Measurements from ENCODE around the gene PDE4B. TPM values are rescaled to one million over a fixed set of nuclear protein-coding genes. Genes with fewer than 3 reads are reported as not detected.

PDE4B gene
- total RNA-seq, 1 experiment from 2014 or later = not detected

DNA sequence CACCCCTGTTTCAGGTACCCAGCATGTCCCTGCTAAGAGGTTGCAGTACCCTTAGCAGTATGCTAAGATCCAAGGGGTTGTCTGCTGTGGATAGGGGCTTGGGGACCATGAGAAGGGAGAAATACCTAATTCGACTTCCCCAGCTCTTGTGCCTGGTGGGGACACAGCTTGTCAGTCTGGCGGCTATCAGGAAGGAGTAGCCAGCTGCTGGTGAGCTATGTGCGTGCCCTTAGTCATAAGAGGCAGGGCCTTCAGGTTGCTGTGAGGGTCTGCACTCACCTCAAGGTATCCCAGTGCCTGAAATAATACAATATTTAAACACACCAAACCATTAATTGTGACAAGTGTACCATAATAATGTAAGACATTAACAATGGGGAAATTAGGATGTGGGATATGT is 536.2 kb downstream of the PDE4B start:
- H3K9me3 ChIP-seq = no peaks in the 10 kb centered on the region
- H3K36me3 Mint-ChIP-seq (ENCODE audit: insufficient read depth, unreplicated experiment) = no peaks in the 10 kb centered on the region
- intact Hi-C loops (cut with micrococcal nuclease; ENCODE audit: unreplicated experiment) = no loop called here
- H3K27me3 Mint-ChIP-seq (ENCODE audit: insufficient read depth, unreplicated experiment) = peaks cover 3% of the 10 kb centered on the region
- H3K36me3 ChIP-seq (ENCODE audit: control insufficient read depth, insufficient read depth, low read length) = no peaks in the 10 kb centered on the region
- H3K4me3 ChIP-seq (ENCODE audit: low read depth, low read length) = no peak overlapping the region
- CTCF ChIA-PET = no interaction called here
- no peaks in the 10 kb centered on the region for H3K4me1 ChIP-seq
- H3K27ac Mint-ChIP-seq (ENCODE audit: unreplicated experiment) = no peak overlapping the region
- H3K9me3 Mint-ChIP-seq (ENCODE audit: unreplicated experiment) = no peaks in the 10 kb centered on the region
- POLR2A ChIA-PET = no interaction called here
- TF ChIP-seq, protein P1, sequence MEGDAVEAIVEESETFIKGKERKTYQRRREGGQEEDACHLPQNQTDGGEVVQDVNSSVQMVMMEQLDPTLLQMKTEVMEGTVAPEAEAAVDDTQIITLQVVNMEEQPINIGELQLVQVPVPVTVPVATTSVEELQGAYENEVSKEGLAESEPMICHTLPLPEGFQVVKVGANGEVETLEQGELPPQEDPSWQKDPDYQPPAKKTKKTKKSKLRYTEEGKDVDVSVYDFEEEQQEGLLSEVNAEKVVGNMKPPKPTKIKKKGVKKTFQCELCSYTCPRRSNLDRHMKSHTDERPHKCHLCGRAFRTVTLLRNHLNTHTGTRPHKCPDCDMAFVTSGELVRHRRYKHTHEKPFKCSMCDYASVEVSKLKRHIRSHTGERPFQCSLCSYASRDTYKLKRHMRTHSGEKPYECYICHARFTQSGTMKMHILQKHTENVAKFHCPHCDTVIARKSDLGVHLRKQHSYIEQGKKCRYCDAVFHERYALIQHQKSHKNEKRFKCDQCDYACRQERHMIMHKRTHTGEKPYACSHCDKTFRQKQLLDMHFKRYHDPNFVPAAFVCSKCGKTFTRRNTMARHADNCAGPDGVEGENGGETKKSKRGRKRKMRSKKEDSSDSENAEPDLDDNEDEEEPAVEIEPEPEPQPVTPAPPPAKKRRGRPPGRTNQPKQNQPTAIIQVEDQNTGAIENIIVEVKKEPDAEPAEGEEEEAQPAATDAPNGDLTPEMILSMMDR (IDR thresholded peaks at IDR 0.05; ENCODE audit: insufficient read depth in 1 of 2, low read depth in 1 of 2, low read length in 1 of 2, severe bottlenecking in 1 of 2, unreplicated experiment in 1 of 2) = no peak
- no peaks in the 10 kb centered on the region for H3K27me3 ChIP-seq (replicated peaks; ENCODE audit: control insufficient read depth, insufficient read depth, low read length)
- no peak for DNase-seq
- no TSS peak for BruUV-seq (replicated peaks)
- no peaks in the 10 kb centered on the region for H3K4me1 Mint-ChIP-seq (ENCODE audit: low read depth, unreplicated experiment)
- no peak overlapping the region for H3K4me3 Mint-ChIP-seq (ENCODE audit: unreplicated experiment)

DNA sequence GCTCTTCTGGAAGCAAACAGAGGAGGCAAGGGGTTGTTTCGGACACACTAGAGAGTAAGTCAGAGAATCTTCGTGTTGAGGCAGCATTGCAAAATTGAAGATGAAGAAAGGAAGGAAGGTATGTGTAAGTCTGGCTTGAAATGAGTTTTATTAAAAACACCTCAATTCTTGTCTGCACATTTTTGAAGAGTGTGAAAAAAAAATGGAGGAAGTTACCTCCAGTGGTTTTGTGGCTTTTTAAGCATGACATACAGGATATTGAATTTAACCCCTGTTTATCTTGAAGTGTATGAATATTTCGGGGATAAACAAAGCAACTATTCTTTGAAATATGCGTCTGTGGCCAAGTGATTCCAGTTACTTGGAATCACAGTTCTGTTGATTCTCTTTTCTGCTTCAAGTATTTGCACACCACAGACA is 538.0 kb downstream of the PDE4B start:
- intact Hi-C loops (cut with micrococcal nuclease; ENCODE audit: unreplicated experiment) = no loop called here
- no peaks in the 10 kb centered on the region for H3K36me3 ChIP-seq (ENCODE audit: control insufficient read depth, insufficient read depth, low read length)
- BruUV-seq (replicated peaks) = no TSS peak
- Mint-ChIP-seq H3K36me3 (ENCODE audit: insufficient read depth, unreplicated experiment) (no peaks in the 10 kb centered on the region), H3K9me3 (ENCODE audit: unreplicated experiment) (no peaks in the 10 kb centered on the region), H3K27ac (ENCODE audit: unreplicated experiment) (no peak overlapping the region), H3K27me3 (ENCODE audit: insufficient read depth, unreplicated experiment) (peaks cover 3% of the 10 kb centered on the region), H3K4me3 (ENCODE audit: unreplicated experiment) (no peak overlapping the region), H3K4me1 (ENCODE audit: low read depth, unreplicated experiment) (no peaks in the 10 kb centered on the region)
- POLR2A ChIA-PET = no interaction called here
- DNase-seq = no peak
- TF ChIP-seq, protein P1 (IDR thresholded peaks at IDR 0.05; ENCODE audit: insufficient read depth in 1 of 2, low read depth in 1 of 2, low read length in 1 of 2, severe bottlenecking in 1 of 2, unreplicated experiment in 1 of 2) = no peak
- CTCF ChIA-PET = no interaction called here
- no peaks in the 10 kb centered on the region for H3K27me3 ChIP-seq (replicated peaks; ENCODE audit: control insufficient read depth, insufficient read depth, low read length)
- no peak overlapping the region for H3K4me3 ChIP-seq (ENCODE audit: low read depth, low read length)
- H3K9me3 ChIP-seq = no peaks in the 10 kb centered on the region
- H3K4me1 ChIP-seq = no peaks in the 10 kb centered on the region

GRCh38 chr1:66331658-66332547 is 539.2 kb downstream of the PDE4B start:
- no peaks in the 10 kb centered on the region for H3K36me3 Mint-ChIP-seq (ENCODE audit: insufficient read depth, unreplicated experiment)
- no peak overlapping the region for H3K4me3 Mint-ChIP-seq (ENCODE audit: unreplicated experiment)
- no peaks in the 10 kb centered on the region for H3K9me3 Mint-ChIP-seq (ENCODE audit: unreplicated experiment)
- peaks cover 3% of the 10 kb centered on the region for H3K27me3 Mint-ChIP-seq (ENCODE audit: insufficient read depth, unreplicated experiment)
- TF ChIP-seq, protein P1 (IDR thresholded peaks at IDR 0.05; ENCODE audit: insufficient read depth in 1 of 2, low read depth in 1 of 2, low read length in 1 of 2, severe bottlenecking in 1 of 2, unreplicated experiment in 1 of 2) = no peak
- ChIA-PET CTCF (no interaction called here), POLR2A (no interaction called here)
- no peaks in the 10 kb centered on the region for H3K27me3 ChIP-seq (replicated peaks; ENCODE audit: control insufficient read depth, insufficient read depth, low read length)
- no TSS peak for BruUV-seq (replicated peaks)
- no peaks in the 10 kb centered on the region for H3K9me3 ChIP-seq
- intact Hi-C loops (cut with micrococcal nuclease; ENCODE audit: unreplicated experiment) = no loop called here
- H3K4me1 Mint-ChIP-seq (ENCODE audit: low read depth, unreplicated experiment) = no peaks in the 10 kb centered on the region
- DNase-seq = no peak
- no peaks in the 10 kb centered on the region for H3K4me1 ChIP-seq
- H3K27ac Mint-ChIP-seq (ENCODE audit: unreplicated experiment) = no peak overlapping the region
- H3K36me3 ChIP-seq (ENCODE audit: control insufficient read depth, insufficient read depth, low read length) = no peaks in the 10 kb centered on the region
- no peak overlapping the region for H3K4me3 ChIP-seq (ENCODE audit: low read depth, low read length)
